ENCODE measurements around the gene EMC10.

GRCh38 chr19:50479761-50480251 is 3.5 kb downstream of the EMC10 start:
- no peak for TF ChIP-seq CTCF (conservative IDR thresholded peaks at IDR 0.05; ENCODE audit: low read length)
- no peak for TF ChIP-seq EZH2phosphoT487 (IDR thresholded peaks at IDR 0.05; ENCODE audit: borderline replicate concordance, low read depth, low read length)
